ENCODE results near the gene RFFL.

GRCh38 chr17:35048685-35049379 is 14.7 kb downstream of the RFFL start:
- TF ChIP-seq CTCF (IDR thresholded peaks at IDR 0.05; ENCODE audit: low read depth, low read length, poor library complexity, severe bottlenecking): no peak
- TF ChIP-seq EZH2phosphoT487 (IDR thresholded peaks at IDR 0.05; ENCODE audit: borderline replicate concordance, low read length): no peak
